ENCODE measurements around the gene PPP1R36. TPM values are rescaled to one million over a fixed set of nuclear protein-coding genes. Genes with fewer than 3 reads are reported as not detected.

PPP1R36 gene
- total and polyA plus RNA-seq, 10 donors = 0.26 to 1.1 (median 0.42) TPM; not detected in 2

DNA sequence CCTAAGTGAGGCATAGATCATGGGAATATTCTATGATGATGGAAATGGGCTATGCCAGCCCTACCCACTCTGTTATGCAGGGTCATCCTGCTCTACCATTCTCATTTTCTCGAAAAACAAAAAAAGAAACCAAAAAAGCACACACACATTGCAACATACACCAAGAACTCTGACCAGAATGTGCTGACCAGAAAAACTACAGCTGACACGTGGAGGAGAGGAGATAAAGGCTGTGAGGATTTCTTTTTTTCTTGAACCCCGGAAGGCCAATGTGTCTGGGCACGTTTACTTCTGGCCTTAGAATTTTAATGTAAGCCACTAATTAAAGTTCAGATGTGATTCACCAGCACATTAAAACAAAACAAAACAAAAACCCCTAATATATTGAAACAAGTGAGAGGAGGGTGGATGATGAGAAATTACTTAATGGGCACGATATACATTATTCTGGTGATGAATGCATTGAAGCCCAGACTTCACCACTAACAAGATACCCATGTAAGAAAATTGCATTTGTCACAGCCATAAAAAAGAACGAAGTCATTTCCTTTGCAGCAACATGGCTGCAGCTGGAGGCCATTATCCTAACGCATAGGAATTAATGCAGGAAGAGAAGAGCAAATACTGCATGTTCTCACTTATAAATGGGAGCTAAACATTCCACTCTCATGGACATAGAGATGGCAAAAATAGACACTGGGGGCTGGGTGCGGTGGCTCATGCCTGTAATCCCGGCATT lies 88.1 kb downstream of the PPP1R36 start:
- DNase-seq = no peak

DNA sequence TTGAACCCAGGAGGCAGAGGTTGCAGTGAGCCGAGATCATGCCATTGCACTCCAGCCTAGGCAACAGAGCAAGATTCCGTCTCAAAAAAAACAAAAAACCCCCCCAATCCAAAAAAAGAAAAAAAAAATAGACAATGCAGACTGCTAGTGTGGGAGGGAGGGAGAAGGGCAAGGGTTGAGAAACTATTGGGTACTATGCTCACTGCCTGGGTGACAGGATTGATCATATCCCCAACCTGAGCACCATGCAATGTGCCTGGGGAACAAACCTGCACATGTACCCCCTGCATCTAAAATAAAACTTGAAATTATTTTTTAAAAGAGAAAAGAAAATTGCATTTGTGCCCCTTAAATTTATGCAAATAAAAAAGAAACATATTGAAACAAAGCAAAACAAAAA lies 88.9 kb downstream of the PPP1R36 start:
- intact Hi-C loops (cut with DNase I; ENCODE audit: low total_unique reads) = no loop called here
- no peaks in the 10 kb centered on the region for H3K36me3 ChIP-seq
- no peak for TF ChIP-seq POLR2AphosphoS5 (IDR thresholded peaks at IDR 0.05)
- no peak for TF ChIP-seq POLR2A (IDR thresholded peaks at IDR 0.05)
- TF ChIP-seq, protein P1, sequence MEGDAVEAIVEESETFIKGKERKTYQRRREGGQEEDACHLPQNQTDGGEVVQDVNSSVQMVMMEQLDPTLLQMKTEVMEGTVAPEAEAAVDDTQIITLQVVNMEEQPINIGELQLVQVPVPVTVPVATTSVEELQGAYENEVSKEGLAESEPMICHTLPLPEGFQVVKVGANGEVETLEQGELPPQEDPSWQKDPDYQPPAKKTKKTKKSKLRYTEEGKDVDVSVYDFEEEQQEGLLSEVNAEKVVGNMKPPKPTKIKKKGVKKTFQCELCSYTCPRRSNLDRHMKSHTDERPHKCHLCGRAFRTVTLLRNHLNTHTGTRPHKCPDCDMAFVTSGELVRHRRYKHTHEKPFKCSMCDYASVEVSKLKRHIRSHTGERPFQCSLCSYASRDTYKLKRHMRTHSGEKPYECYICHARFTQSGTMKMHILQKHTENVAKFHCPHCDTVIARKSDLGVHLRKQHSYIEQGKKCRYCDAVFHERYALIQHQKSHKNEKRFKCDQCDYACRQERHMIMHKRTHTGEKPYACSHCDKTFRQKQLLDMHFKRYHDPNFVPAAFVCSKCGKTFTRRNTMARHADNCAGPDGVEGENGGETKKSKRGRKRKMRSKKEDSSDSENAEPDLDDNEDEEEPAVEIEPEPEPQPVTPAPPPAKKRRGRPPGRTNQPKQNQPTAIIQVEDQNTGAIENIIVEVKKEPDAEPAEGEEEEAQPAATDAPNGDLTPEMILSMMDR (IDR thresholded peaks at IDR 0.05 in 8 of 11, conservative IDR thresholded peaks at IDR 0.05 in 3 of 11) = peak in 1 of 11 experiments; percentile 13
- DNase-seq = no peak
- H3K4me3 ChIP-seq = no peak overlapping the region
- no peak overlapping the region for H3K27ac ChIP-seq
- peaks cover 7 to 14% (median 8%) of the 10 kb centered on the region in 6 donors for H3K4me1 ChIP-seq
- peaks cover 0 to 2% (median 0%) of the 10 kb centered on the region in 8 donors for H3K9me3 ChIP-seq
- WGBS, 5 donors = 79 to 95% (median 80%) methylated on average over 2 of the region's 2 CpGs
- no peaks in the 10 kb centered on the region for H3K27me3 ChIP-seq (replicated peaks in 1 of 7)

More for the DNA sequence above, 88.1 kb downstream of the PPP1R36 start:
- TF ChIP-seq POLR2AphosphoS5 (IDR thresholded peaks at IDR 0.05) (no peak), POLR2A (IDR thresholded peaks at IDR 0.05) (no peak)
- TF ChIP-seq, protein P1 (IDR thresholded peaks at IDR 0.05 in 8 of 11, conservative IDR thresholded peaks at IDR 0.05 in 3 of 11) = no peak
- Histone ChIP-seq H3K4me3 (no peak overlapping the region), H3K27me3 (replicated peaks in 1 of 7) (no peaks in the 10 kb centered on the region), H3K9me3 (no peaks in the 10 kb centered on the region), H3K4me1 (peaks cover 7 to 15% (median 8%) of the 10 kb centered on the region in 6 donors), H3K27ac (no peak overlapping the region), H3K36me3 (no peaks in the 10 kb centered on the region)
- 73 to 84% (median 82%) methylated on average over 9 of the region's 9 CpGs for WGBS, 5 donors
- intact Hi-C loops (cut with DNase I; ENCODE audit: low total_unique reads) = no loop called here

Small RNA genes within 50 kb of the gene (small RNA-seq; reads per million reads assigned to genes)
- gene AL049869.4 = 0 reads per million in 4 donors

Other genes starting within 250 kb of the PPP1R36 start
- 10 to 100 TPM; 25.7 to 65.9 (median 45.3) TPM for gene MTHFD1, start 161.6 kb upstream of the PPP1R36 start, total RNA-seq
- gene MTHFD1, start 161.6 kb upstream of the PPP1R36 start, polyA plus RNA-seq = 10 to 100 TPM; 17.6 to 25.8 (median 23.4) TPM
- 1 to 10 TPM in 5 of 7 donors, under 1 TPM in 2; 0.76 to 3.7 (median 1.8) TPM for gene AKAP5, start 84.5 kb upstream of the PPP1R36 start, total RNA-seq
- under 1 TPM; 0.39 to 0.58 (median 0.56) TPM for gene AKAP5, start 84.5 kb upstream of the PPP1R36 start, polyA plus RNA-seq
- gene ZBTB25, start 46.1 kb upstream of the PPP1R36 start, total RNA-seq = 10 to 100 TPM; 14.7 to 27.5 (median 21.3) TPM
- 1 to 10 TPM; 5.0 to 5.7 (median 5.5) TPM for gene ZBTB25, start 46.1 kb upstream of the PPP1R36 start, polyA plus RNA-seq
- gene ZBTB1, start 45.2 kb upstream of the PPP1R36 start, total RNA-seq = 10 to 100 TPM; 51.7 to 84.2 (median 66.9) TPM
- gene ZBTB1, start 45.2 kb upstream of the PPP1R36 start, polyA plus RNA-seq = 10 to 100 TPM; 25.4 to 31.3 (median 27.5) TPM
- gene HSPA2, start 9.2 kb upstream of the PPP1R36 start, total RNA-seq = 10 to 100 TPM; 15.2 to 53.8 (median 31.4) TPM
- gene HSPA2, start 9.2 kb upstream of the PPP1R36 start, polyA plus RNA-seq = 10 to 100 TPM in 1 of 3 donors, 1 to 10 TPM in 2; 3.9 to 10.8 (median 6.0) TPM
- 10 to 100 TPM; 31.5 to 77.7 (median 56.2) TPM for gene PLEKHG3, start 154.5 kb downstream of the PPP1R36 start, total RNA-seq
- 10 to 100 TPM in 2 of 3 donors, 1 to 10 TPM in 1; 4.5 to 17.1 (median 12.3) TPM for gene PLEKHG3, start 154.5 kb downstream of the PPP1R36 start, polyA plus RNA-seq